Activated T-cell treated with anti-CD3 and anti-CD28 coated beads, Interleukin-2, amount 50 U/mL, for 1 hour (primary cell): Measurements from ENCODE around the gene LRRC25.
"Not testable (repeated sequence)": the region's sequence is repeated elsewhere in the genome, so short reads cannot be mapped to it uniquely, and the experiment has no call there.

Experiments
- DNase-seq: peaks from one replicate; pipeline ENCODE4 v3.0.0-alpha.2; 2020

Gene LRRC25

DNA sequence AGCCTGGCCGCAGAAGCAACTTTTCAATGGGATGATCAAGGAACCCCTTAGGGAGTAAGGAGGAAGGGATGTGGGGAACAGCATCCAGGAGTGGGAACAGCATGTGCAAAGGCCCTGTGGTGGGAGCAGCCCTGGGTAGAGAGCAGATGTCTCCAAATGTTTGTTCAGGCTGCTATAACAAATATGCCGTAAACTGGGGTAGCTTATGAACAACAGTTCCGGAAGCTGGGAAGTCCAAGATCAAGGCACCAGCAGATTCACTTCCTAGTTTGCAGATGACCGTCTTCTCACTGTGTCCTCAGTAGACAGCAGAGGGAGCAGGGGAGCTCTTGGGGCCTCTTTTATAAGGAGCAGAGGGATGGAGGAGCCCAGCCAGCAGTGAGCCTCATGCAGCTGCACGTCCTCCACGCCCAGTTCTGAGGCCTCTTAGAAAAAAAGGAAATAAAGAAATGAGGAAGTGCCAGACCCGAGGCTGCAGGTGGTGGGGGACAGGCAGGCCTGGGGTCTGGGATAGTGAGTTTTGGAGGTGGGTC is 4.2 kb upstream of the LRRC25 start:
- no peak for DNase-seq

DNA sequence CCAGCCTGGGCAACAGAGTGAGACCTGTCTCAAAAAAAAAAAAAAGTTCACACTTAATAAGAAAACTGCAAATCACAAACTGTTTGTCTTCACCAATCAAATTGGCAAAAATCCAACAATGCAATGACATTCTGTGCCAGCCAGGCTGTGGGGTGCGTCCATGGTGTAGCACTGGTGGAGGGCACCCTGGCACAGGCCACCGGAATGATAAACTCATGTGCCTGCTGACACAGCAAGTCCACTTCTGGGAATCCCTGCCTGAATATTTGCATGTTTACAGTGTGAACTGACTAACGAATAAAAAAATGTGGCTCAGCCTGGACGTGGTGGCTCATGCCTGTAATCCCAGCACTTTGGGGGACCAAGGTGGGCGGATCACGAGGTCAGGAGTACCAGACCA is 1.6 kb upstream of the LRRC25 start:
- no peak for DNase-seq

DNA sequence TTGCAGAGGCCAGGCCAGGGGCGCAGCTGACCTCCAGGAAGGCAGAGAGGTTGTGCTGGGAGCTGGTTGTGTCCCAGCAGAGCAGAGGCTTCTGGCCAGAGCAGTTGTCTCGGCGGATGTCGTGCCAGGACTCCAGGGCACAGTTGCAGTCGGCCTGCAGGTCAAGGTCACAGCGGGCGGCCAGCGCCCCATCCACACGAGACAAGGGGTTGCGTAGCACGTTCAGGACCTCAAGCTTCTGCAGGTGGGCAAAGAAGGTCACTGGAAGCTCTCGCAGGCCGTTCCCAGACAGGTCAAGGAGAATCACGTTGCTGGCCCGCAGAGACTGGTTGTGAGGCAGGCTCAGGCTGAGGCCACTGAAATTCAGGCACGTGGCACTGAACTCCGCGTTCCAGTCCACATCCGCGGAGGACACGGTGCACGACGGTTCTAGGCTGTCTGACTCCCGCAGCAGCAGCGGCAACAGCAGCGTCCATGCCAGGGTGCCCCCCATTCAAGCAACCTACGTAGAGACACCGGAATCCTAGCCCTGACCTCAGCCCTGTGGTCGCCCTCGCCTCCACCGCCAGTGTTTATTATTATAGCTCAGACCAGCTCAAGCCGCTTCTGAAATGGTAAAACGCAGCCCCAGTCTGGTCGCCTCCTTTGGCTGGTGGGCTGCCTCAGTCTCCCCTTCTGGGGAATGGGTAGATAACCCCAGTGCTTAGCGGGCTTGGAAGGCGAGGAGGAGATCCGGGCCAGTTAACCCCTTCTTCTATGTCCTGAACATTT is 766 bp downstream of the LRRC25 start:
- DNase-seq = no peak

- DNase-seq = no peak
Observed at GRCh38 chr19:18393836-18394235, 3.6 kb downstream of the LRRC25 start.

DNA sequence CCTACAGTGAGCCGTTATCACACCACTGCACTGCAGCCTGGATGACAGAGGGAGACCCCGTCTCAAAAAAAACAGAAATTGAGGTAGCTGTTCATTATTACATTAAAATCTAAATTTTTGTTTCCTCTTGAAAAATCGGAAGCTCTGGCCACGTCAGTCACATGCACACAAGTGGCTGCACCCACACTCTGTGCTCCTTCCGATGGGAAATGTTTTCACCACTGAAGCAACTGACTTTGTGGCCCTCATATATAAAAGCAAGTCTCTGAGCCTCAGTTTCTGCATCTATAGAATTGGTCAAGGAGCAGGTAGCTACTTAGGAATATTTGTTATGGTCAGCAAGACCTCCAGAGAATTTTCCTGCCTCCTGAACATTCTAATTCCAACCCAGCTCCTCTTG is 4.5 kb downstream of the LRRC25 start:
- DNase-seq = no peak

DNA sequence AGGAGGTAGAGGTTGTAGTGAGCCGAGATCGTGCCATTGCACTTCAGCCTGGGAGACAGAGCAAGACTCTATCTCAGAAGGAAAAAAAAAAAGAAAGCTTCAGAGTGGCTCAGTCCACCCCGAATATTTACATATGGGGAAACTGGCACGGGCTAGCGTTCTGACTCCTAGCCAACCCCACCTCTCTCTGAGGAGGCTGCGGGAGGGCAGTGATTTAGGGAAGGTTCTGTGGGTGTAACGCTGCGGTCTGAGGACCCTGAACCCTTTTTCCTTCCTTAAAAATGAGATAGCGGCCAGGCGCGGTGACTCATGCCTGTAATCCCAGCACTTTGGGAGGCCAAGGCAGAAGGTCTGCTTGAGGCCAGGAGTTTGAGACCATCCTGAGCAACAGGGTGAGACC is 5.0 kb downstream of the LRRC25 start:
- no peak for DNase-seq

- DNase-seq = no peak
Observed at GRCh38 chr19:18391509-18392075, 5.8 kb downstream of the LRRC25 start.

- no peak for DNase-seq
Observed at GRCh38 chr19:18390065-18390907, 7.1 kb downstream of the LRRC25 start.

GRCh38 chr19:18389726-18390064 is 7.7 kb downstream of the LRRC25 start:
- DNase-seq = no peak

DNA sequence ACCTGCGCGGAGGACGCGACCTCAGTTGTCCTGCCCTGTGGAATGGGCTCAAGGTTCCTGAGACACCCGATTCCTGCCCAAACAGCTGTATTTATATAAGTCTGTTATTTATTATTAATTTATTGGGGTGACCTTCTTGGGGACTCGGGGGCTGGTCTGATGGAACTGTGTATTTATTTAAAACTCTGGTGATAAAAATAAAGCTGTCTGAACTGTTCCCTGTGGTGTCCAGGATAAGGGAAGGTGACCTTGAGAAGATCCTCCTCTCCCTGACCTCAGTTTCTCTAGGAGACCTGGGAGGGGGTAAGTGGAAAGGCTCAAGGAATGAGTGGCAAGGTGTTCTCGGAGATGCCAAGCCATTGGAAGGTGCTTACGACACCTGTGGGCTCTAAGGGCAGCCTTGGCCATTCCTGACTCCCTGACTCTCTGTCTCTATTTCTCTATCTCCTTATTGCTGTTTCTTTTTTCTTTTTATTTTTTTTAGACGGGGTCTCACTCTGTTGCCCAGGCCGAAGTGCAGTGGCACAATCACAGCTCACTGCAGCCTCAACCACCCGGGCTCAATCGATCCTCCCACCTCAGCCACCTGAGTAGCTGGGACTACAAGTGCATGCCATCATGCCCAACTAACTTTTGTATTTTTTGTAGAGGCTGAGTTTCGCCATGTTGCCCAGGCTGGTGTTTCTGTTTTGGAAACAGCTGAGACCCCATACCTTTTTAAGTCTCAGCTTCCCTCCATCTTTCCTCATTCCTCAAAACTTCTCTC is 8.3 kb downstream of the LRRC25 start:
- no peak for DNase-seq

DNA sequence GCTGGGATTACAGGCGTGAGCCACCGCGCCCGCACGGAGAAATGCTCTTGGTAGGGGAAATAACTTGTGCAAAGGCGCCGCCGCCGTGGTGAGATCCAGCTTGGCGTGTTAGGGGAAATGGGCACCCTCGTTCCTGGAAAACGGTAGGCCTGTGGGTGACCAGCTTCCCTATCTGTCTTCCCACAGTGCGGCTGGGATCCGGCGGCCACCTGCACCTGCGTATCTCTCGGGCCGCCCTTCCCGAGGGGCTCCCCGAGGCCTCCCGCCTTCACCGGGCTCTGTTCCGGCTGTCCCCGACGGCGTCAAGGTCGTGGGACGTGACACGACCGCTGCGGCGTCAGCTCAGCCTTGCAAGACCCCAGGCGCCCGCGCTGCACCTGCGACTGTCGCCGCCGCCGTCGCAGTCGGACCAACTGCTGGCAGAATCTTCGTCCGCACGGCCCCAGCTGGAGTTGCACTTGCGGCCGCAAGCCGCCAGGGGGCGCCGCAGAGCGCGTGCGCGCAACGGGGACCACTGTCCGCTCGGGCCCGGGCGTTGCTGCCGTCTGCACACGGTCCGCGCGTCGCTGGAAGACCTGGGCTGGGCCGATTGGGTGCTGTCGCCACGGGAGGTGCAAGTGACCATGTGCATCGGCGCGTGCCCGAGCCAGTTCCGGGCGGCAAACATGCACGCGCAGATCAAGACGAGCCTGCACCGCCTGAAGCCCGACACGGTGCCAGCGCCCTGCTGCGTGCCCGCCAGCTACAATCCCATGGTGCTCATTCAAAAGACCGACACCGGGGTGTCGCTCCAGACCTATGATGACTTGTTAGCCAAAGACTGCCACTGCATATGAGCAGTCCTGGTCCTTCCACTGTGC is 9.1 kb downstream of the LRRC25 start:
- DNase-seq = peak; percentile 88

- DNase-seq = no peak
Observed at GRCh38 chr19:18386543-18387271, 10.7 kb downstream of the LRRC25 start.

DNA sequence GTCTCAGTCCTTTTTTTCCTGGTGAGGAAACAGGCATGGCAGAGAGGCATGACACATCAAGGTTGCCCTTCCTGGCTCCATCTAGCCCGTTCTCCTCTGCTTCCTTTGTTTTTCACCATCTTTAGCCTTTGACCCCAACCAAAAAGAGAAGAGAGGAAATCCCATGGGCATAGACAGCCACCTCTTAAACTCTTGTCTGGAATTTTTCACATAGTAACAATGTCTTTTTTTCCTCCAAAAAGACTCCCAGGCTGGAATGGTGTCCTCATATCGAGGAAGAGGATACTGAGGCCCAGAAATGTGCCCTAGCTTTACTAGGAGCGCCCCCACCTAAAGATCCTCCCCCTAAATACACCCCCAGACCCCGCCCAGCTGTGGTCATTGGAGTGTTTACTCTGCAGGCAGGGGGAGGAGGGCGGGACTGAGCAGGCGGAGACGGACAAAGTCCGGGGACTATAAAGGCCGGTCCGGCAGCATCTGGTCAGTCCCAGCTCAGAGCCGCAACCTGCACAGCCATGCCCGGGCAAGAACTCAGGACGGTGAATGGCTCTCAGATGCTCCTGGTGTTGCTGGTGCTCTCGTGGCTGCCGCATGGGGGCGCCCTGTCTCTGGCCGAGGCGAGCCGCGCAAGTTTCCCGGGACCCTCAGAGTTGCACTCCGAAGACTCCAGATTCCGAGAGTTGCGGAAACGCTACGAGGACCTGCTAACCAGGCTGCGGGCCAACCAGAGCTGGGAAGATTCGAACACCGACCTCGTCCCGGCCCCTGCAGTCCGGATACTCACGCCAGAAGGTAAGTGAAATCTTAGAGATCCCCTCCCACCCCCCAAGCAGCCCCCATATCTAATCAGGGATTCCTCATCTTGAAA is 11.5 kb downstream of the LRRC25 start, which contains the start of gene GDF15:
TSS of gene GDF15 (plus strand) at position 484 of the 868 bp plus-strand sequence. CDS start at position 516, 32 bp downstream.
- DNase-seq = peak; percentile 38

GRCh38 chr19:18385359-18385674 is 12.1 kb downstream of the LRRC25 start:
- no peak for DNase-seq

DNA sequence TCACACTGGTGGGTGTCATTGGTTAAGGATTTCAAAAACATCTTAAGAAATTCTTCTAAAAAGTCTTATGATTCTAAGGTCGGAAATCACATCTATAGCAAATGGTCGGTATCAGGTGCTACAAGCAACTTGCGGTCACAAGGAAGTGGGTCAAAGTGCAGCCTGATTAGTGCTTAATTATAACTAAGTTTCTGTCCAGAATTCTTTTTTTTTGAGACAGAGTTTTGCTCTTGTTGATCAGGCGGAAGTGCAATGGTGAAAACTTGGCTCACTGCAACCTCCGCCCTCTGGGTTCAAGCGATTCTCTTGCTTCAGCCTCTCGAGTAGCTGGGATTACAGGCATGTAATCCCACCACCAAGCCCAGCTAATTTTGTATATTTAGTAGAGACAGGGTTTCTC is 12.6 kb downstream of the LRRC25 start:
- DNase-seq = no peak

GRCh38 chr19:18383622-18384021 is 13.8 kb downstream of the LRRC25 start:
- not testable (repeated sequence) for DNase-seq

DNA sequence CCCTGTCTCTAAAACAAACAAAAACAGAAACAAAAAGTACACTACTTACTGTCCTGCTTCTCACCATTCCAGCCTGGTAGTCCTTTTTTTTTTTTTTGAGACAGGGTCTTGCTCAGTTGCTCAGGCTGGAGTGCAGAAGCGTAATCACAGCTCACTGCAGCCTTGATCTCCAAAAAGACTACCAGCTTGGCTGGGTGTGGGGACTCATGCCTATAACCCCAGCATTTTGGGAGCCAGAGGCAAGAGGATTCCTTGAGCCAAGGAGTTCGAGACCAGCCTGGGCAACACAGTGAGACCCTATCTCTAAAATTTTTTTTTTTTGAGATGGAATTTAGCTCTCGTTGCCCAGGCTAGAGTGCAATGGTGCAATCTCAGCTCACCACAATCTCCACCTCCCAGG is 16.6 kb downstream of the LRRC25 start:
- DNase-seq = no peak

- DNase-seq = no peak
Observed at GRCh38 chr19:18379803-18380747, 17.3 kb downstream of the LRRC25 start.

GRCh38 chr19:18377026-18377425 is 20.4 kb downstream of the LRRC25 start:
- no peak for DNase-seq
